GM12878 (cell line): ENCODE results near the gene SLC13A2. TPM values are rescaled to one million over a fixed set of nuclear protein-coding genes. Genes with fewer than 3 reads are reported as not detected.
"Not testable (repeated sequence)": the region's sequence is repeated elsewhere in the genome, so short reads cannot be mapped to it uniquely, and the experiment has no call there.

Experiments
- ATAC-seq: fragments of 200-7000 bp; cut with Tn5 transposase; 3 replicates; pipeline ENCODE4 v1.9.1; 2020; ENCODE audit warnings: mild to moderate bottlenecking, moderate library complexity
- BruUV-seq: library from RNA; stranded (reverse); fragments of 400-500 nt; replicated peaks from 2 replicates; lab custom pipeline; 2021; lab: Mats Ljungman, UMichigan
- CTCF ChIA-PET: fragments of 300-600 bp; sonication (Branson Sonifier 250); formaldehyde crosslinking; extraction: SDS; loops from one replicate; lab custom pipeline; 2021; ENCODE audit warnings: inconsistent platforms; lab: Yijun Ruan, JAX
- POLR2A ChIA-PET: fragments of 350-600 bp; formaldehyde crosslinking; extraction: SDS; loops from one replicate; lab custom pipeline; 2021; ENCODE audit warnings: inconsistent platforms; lab: Charles Lee
- RAD21 ChIA-PET: fragments of 300-600 bp; sonication (Branson Sonifier 250); formaldehyde crosslinking; loops from one replicate; lab custom pipeline; 2023; ENCODE audit warnings: antibody characterized with exemption; ENCODE audit not compliant: unreplicated experiment; lab: Charles Lee
- SMC1A ChIA-PET: fragments of 300-600 bp; sonication (Branson Sonifier 250); formaldehyde crosslinking; loops from one replicate; lab custom pipeline; 2023; ENCODE audit not compliant: unreplicated experiment, uncharacterized antibody; lab: Charles Lee
- DNase-seq: peaks from one replicate; pipeline ENCODE4 v3.0.0-alpha.2; 2011; ENCODE audit warnings: low read depth, low spot score
- FAIRE-seq: peaks from 3 replicates; lab custom pipeline; 2011; peaks lifted over from hg19 to GRCh38; lab: Jason Lieb, UNC
- H2AFZ ChIP-seq: 2 replicates; pipeline ENCODE4 v1.6.0; 2011; ENCODE audit warnings: low read depth, low read length, control low read depth; ENCODE audit not compliant: control insufficient read depth
- H3K27ac ChIP-seq: 2 replicates; pipeline ENCODE4 v1.5.1; 2011; ENCODE audit warnings: control low read depth; ENCODE audit not compliant: control insufficient read depth, insufficient read depth
- H3K27me3 ChIP-seq, 2 experiments: replicated peaks in 1 of 2; 2 replicates each; pipeline versions ENCODE4 v1.6.0 to v1.6.1; 2011; ENCODE audit warnings: low read length in 1 of 2; ENCODE audit not compliant: control insufficient read depth in 2 of 2, insufficient read depth in 2 of 2
- H3K36me3 ChIP-seq, 2 experiments: 2 replicates each; pipeline ENCODE4 v1.5.1; 2011; ENCODE audit warnings: low read length in 1 of 2; ENCODE audit not compliant: control insufficient read depth in 2 of 2, insufficient read depth in 2 of 2
- H3K4me1 ChIP-seq: 2 replicates; pipeline ENCODE4 v1.6.1; 2011; ENCODE audit warnings: mild to moderate bottlenecking, low read length, moderate library complexity, mixed read lengths; ENCODE audit not compliant: control insufficient read depth, insufficient read depth
- H3K4me2 ChIP-seq: 2 replicates; pipeline ENCODE4 v1.6.0; 2011; ENCODE audit warnings: control low read depth; ENCODE audit not compliant: control insufficient read depth, insufficient read depth
- H3K4me3 ChIP-seq: fragments of 200-600 bp; sonication (generic); 2 replicates; pipeline ENCODE4 v1.5.1; 2016
- H3K79me2 ChIP-seq: 2 replicates; pipeline ENCODE4 v1.6.0; 2011; ENCODE audit warnings: low read length; ENCODE audit not compliant: control insufficient read depth, insufficient read depth
- H3K9ac ChIP-seq: 2 replicates; pipeline ENCODE4 v1.8.0; 2011; ENCODE audit warnings: low read length, control low read depth, mixed read lengths; ENCODE audit not compliant: control insufficient read depth, insufficient read depth
- H3K9me3 ChIP-seq: replicated peaks from 3 replicates; pipeline ENCODE4 v1.5.1; 2011; ENCODE audit warnings: mild to moderate bottlenecking, low read length; ENCODE audit not compliant: control insufficient read depth, insufficient read depth
- H4K20me1 ChIP-seq: 2 replicates; pipeline ENCODE4 v1.6.0; 2011; ENCODE audit not compliant: control insufficient read depth, insufficient read depth
- CBX5 ChIP-seq: sonication (generic); IDR thresholded peaks from 2 replicates; pipeline ENCODE4 v1.6.1; 2016; ENCODE audit warnings: low read depth, moderate library complexity, mild to moderate bottlenecking, inconsistent platforms
- E2F4 ChIP-seq: IDR thresholded peaks from 2 replicates; pipeline ENCODE4 v1.6.1; 2012; ENCODE audit warnings: low read depth, low read length, improper control_type of control experiment
- FOXM1 ChIP-seq: IDR thresholded peaks from 2 replicates; pipeline ENCODE4 v1.6.1; 2012; ENCODE audit warnings: low read depth, mild to moderate bottlenecking, inconsistent platforms, low read length, moderate library complexity
- MEF2A ChIP-seq: IDR thresholded peaks from 2 replicates; pipeline ENCODE4 v1.6.1; 2011; ENCODE audit warnings: low read depth, mild to moderate bottlenecking, low read length, moderate library complexity; ENCODE audit not compliant: insufficient read depth
- NR2F1 ChIP-seq: fragments of 450-650 bp; conservative IDR thresholded peaks from 2 replicates; pipeline ENCODE4 v1.6.1; 2017; ENCODE audit warnings: mild to moderate bottlenecking
- POLR2A ChIP-seq: IDR thresholded peaks from 2 replicates; pipeline ENCODE4 v1.6.1; 2011; ENCODE audit warnings: low read depth, mild to moderate bottlenecking, low read length
- POLR2AphosphoS5 ChIP-seq: IDR thresholded peaks from 2 replicates; pipeline ENCODE4 v1.6.1; 2011; ENCODE audit warnings: mild to moderate bottlenecking, low read length, inconsistent platforms
- RCOR1 ChIP-seq: conservative IDR thresholded peaks from 2 replicates; pipeline ENCODE4 v1.6.1; 2012; ENCODE audit warnings: low read depth, low read length, improper control_type of control experiment
- SMARCA5 ChIP-seq: fragments of 450-650 bp; IDR thresholded peaks from 2 replicates; pipeline ENCODE4 v1.6.1; 2017; ENCODE audit warnings: mild to moderate bottlenecking
- SUPT20H ChIP-seq: IDR thresholded peaks from 2 replicates; pipeline ENCODE4 v1.6.1; 2011; ENCODE audit warnings: low read depth, mild to moderate bottlenecking, low read length, moderate library complexity, borderline replicate concordance; ENCODE audit not compliant: control insufficient read depth
- USF2 ChIP-seq: IDR thresholded peaks from 2 replicates; pipeline ENCODE4 v1.6.1; 2011; ENCODE audit warnings: low read depth, low read length, improper control_type of control experiment, borderline replicate concordance
- YBX1 ChIP-seq: fragments of 450-650 bp; IDR thresholded peaks from 2 replicates; pipeline ENCODE4 v1.6.1; 2016; ENCODE audit warnings: antibody characterized with exemption
- WGBS: methylation state at CpG from one replicate; pipeline ENCODE4 v1.1.6; 2016; ENCODE audit warnings: low lambda C conversion rate; ENCODE audit not compliant: insufficient replicate concordance, insufficient coverage; ENCODE audit errors: missing lambda C conversion rate; 5-methylcytosine and 5-hydroxymethylcytosine counted together
- in situ Hi-C: fragments of 300-500 bp; cut with MboI; formaldehyde crosslinking; loops from 9 replicates; pipeline ENCODE4 v1.14.3; 2018; ENCODE audit warnings: mixed read lengths
- intact Hi-C: fragments of 100-400 bp; cut with micrococcal nuclease; formaldehyde crosslinking; loops from one replicate; pipeline ENCODE4 v1.14.2; 2022; ENCODE audit not compliant: unreplicated experiment
- polyA plus RNA-seq, 11 experiments: library from polyadenylated mRNA; depleted of rRNA in 4 of 11; unstranded in 6 of 11; stranded (reverse) in 5 of 11; fragments of >200 nt; fragmentation: Nextera tagmentation in 4 of 11; fragmentation: Illumina TruSeq in 1 of 11; extraction: Ambion mirVana in 4 of 11; extraction: Trizol in 1 of 11; gene quantifications; 1 replicate in 1 of 11; 2 replicates in 10 of 11; pipeline versions ENCODE4 v1.2.1 to v1.2.3, GENCODE V29; 2011 to 2016; ENCODE audit warnings: inconsistent platforms in 2 of 11, missing spikeins in 2 of 11, low read depth in 1 of 11
- total RNA-seq, 4 experiments: library from RNA; depleted of rRNA in 3 of 4; stranded (reverse); fragments of >200 nt in 3 of 4; fragmentation: Illumina TruSeq in 1 of 4; extraction: Trizol in 1 of 4; gene quantifications; 2 replicates each; pipeline versions ENCODE4 v1.2.1 to v1.2.3, GENCODE V29; 2013 to 2021

The SLC13A2 gene
- total and polyA plus RNA-seq, 10 of the 15 experiments (the other 5 are each of a cell fraction or from before 2014, with no cell fraction given): 0.03 to 0.13 (median 0.05) TPM; not detected in 6

- TF ChIP-seq USF2 (no peak), YBX1 (no peak), NR2F1 (no peak)
Observed at GRCh38 chr17:28427371-28427770, 46.1 kb upstream of the SLC13A2 start (continued).

- H3K79me2 ChIP-seq, POLR2A ChIA-PET, H2AFZ ChIP-seq, H3K4me3 ChIP-seq, FAIRE-seq, RAD21 ChIA-PET, SMC1A ChIA-PET, DNase-seq, H3K27me3 ChIP-seq, intact Hi-C loops, in situ Hi-C loops, CTCF ChIA-PET, H3K4me1 ChIP-seq, H4K20me1 ChIP-seq, H3K4me2 ChIP-seq, H3K9me3 ChIP-seq, ATAC-seq, BruUV-seq, H3K36me3 ChIP-seq, H3K27ac ChIP-seq, H3K9ac ChIP-seq: not testable (repeated sequence)
- 76% methylated on average over 4 of the region's 4 CpGs for WGBS
Observed at GRCh38 chr17:28427982-28428381, 45.5 kb upstream of the SLC13A2 start.

GRCh38 chr17:28433721-28434120 lies 39.7 kb upstream of the SLC13A2 start:
- in situ Hi-C loops (no loop called here), intact Hi-C loops (loop anchor here (10.0 kb wide), 1 partner anchor 59 kb away; the partner anchor contains the start of genes SARM1 and VTN)
- ChIA-PET POLR2A (interaction anchor here (0.6 kb wide), 1 partner anchor 11 kb away, joined by 5 read pairs; no protein-coding TSS in a partner anchor), CTCF (interaction anchor here (0.6 kb wide), 1 partner anchor 12 kb away, joined by 3 read pairs; no protein-coding TSS in a partner anchor), RAD21 (no interaction called here), SMC1A (no interaction called here)
- H3K79me2 ChIP-seq: no peaks in the 10 kb centered on the region
- no peak overlapping the region for H3K4me3 ChIP-seq
- no peak overlapping the region for H3K27ac ChIP-seq
- no peak overlapping the region for H3K4me2 ChIP-seq
- no peak for DNase-seq
- H3K9me3 ChIP-seq: no peaks in the 10 kb centered on the region
- no peaks in the 10 kb centered on the region for H3K27me3 ChIP-seq
- H4K20me1 ChIP-seq: no peaks in the 10 kb centered on the region
- no peaks in the 10 kb centered on the region for H3K4me1 ChIP-seq
- ATAC-seq: no peak
- H2AFZ ChIP-seq: no peak overlapping the region
- FAIRE-seq: no peak
- BruUV-seq: no TSS peak
- no peak overlapping the region for H3K9ac ChIP-seq
- 0% methylated on average over 1 of the region's 1 CpG for WGBS
- H3K36me3 ChIP-seq: no peaks in the 10 kb centered on the region
- TF ChIP-seq POLR2A (no peak), E2F4 (no peak), RCOR1 (no peak), NR2F1 (no peak), SUPT20H (no peak), CBX5 (no peak), SMARCA5 (no peak), FOXM1 (no peak), POLR2AphosphoS5 (no peak), MEF2A (no peak)
